Ramos (cell line): ENCODE results near the gene R3HCC1L.
"Not testable (repeated sequence)": the region's sequence is repeated elsewhere in the genome, so short reads cannot be mapped to it uniquely, and the experiment has no call there.

Source experiments
- in situ Hi-C: fragments of 300-500 bp; cut with MboI; formaldehyde crosslinking; loops from one replicate; pipeline ENCODE4 v1.14.3; 2022; ENCODE audit warnings: low sequenced_read_pairs; ENCODE audit not compliant: unreplicated experiment

The R3HCC1L gene

GRCh38 chr10:98128802-98129201 lies 5.7 kb upstream of the R3HCC1L start:
- in situ Hi-C loops, result loop anchor here (25.0 kb wide), 1 partner anchor 1842 kb away; no protein-coding TSS in a partner anchor

- in situ Hi-C loops, result loop anchor here (25.0 kb wide), 1 partner anchor 1844 kb away; no protein-coding TSS in a partner anchor
Measured at GRCh38 chr10:98131619-98132018, 2.8 kb upstream of the R3HCC1L start.

- in situ Hi-C loops, result loop anchor here (25.0 kb wide), 1 partner anchor 1846 kb away; no protein-coding TSS in a partner anchor
Measured at GRCh38 chr10:98133075-98133752, 1.2 kb upstream of the R3HCC1L start.

GRCh38 chr10:98134117-98134430 lies 383 bp upstream of the R3HCC1L start:
- in situ Hi-C loops, result loop anchor here (25.0 kb wide), 1 partner anchor 1847 kb away; no protein-coding TSS in a partner anchor

GRCh38 chr10:98135222-98135899 lies 904 bp downstream of the R3HCC1L start:
- in situ Hi-C loops, result loop anchor here (25.0 kb wide), 1 partner anchor 1848 kb away; no protein-coding TSS in a partner anchor

- in situ Hi-C loops, result loop anchor here (25.0 kb wide), 1 partner anchor 1849 kb away; no protein-coding TSS in a partner anchor
Measured at GRCh38 chr10:98136775-98137174, 2.3 kb downstream of the R3HCC1L start.

- in situ Hi-C loops, result loop anchor here (25.0 kb wide), 1 partner anchor 1851 kb away; no protein-coding TSS in a partner anchor
Measured at GRCh38 chr10:98138031-98138430, 3.6 kb downstream of the R3HCC1L start.

- in situ Hi-C loops, result loop anchor here (25.0 kb wide), 1 partner anchor 1852 kb away; no protein-coding TSS in a partner anchor
Measured at GRCh38 chr10:98139431-98139830, 5.0 kb downstream of the R3HCC1L start.

GRCh38 chr10:98141484-98142073 lies 7.1 kb downstream of the R3HCC1L start:
- in situ Hi-C loops, result loop anchor here (25.0 kb wide), 1 partner anchor 1854 kb away; no protein-coding TSS in a partner anchor

GRCh38 chr10:98144985-98145384 lies 10.5 kb downstream of the R3HCC1L start:
- in situ Hi-C loops, result loop anchor here (25.0 kb wide), 1 partner anchor 1858 kb away; no protein-coding TSS in a partner anchor

- in situ Hi-C loops, result loop anchor here (25.0 kb wide), 1 partner anchor 1863 kb away; no protein-coding TSS in a partner anchor
Measured at GRCh38 chr10:98149858-98150257, 15.4 kb downstream of the R3HCC1L start.

GRCh38 chr10:98150544-98150943 lies 16.1 kb downstream of the R3HCC1L start:
- in situ Hi-C loops, result no loop called here

- in situ Hi-C loops, result not testable (repeated sequence)
Measured at GRCh38 chr10:98152778-98153177, 18.3 kb downstream of the R3HCC1L start.

- in situ Hi-C loops, result not testable (repeated sequence)
Measured at GRCh38 chr10:98153213-98153958, 18.9 kb downstream of the R3HCC1L start.

- in situ Hi-C loops, result no loop called here
Measured at GRCh38 chr10:98154076-98154475, 19.6 kb downstream of the R3HCC1L start.

GRCh38 chr10:98158576-98158975 lies 24.1 kb downstream of the R3HCC1L start:
- in situ Hi-C loops, result no loop called here

GRCh38 chr10:98163941-98164340 lies 29.5 kb downstream of the R3HCC1L start:
- in situ Hi-C loops, result no loop called here

- in situ Hi-C loops, result no loop called here
Measured at GRCh38 chr10:98167191-98167590, 32.7 kb downstream of the R3HCC1L start.

- in situ Hi-C loops, result no loop called here
Measured at GRCh38 chr10:98168147-98168546, 33.7 kb downstream of the R3HCC1L start.

GRCh38 chr10:98168766-98169165 lies 34.3 kb downstream of the R3HCC1L start:
- in situ Hi-C loops, result no loop called here
